SK-N-MC (cell line): ENCODE data around the gene PDZD2.
A peak's percentile ranks its signal among the peaks of the same experiment; 100 is the strongest.
"Not testable (repeated sequence)": the region's sequence is repeated elsewhere in the genome, so short reads cannot be mapped to it uniquely, and the experiment has no call there.

Source experiments
- DNase-seq: peaks from one replicate; pipeline ENCODE4 v3.0.0-alpha.2; 2011; ENCODE audit warnings: low read depth, low spot score
- H3K27ac ChIP-seq: fragments of 200-600 bp; sonication (generic); 2 replicates; pipeline ENCODE4 v1.5.1; 2016; ENCODE audit warnings: mixed run types
- H3K36me3 ChIP-seq: fragments of 200-600 bp; sonication (generic); 2 replicates; pipeline ENCODE4 v1.6.1; 2017; ENCODE audit warnings: antibody characterized with exemption, low read length, mixed read lengths; ENCODE audit not compliant: insufficient read depth
- H3K4me3 ChIP-seq: fragments of 200-600 bp; sonication (generic); 2 replicates; pipeline ENCODE4 v1.5.1; 2016
- H3K9ac ChIP-seq: fragments of 200-600 bp; sonication (generic); 2 replicates; pipeline ENCODE4 v1.8.0; 2017; ENCODE audit warnings: mixed run types, mixed read lengths; ENCODE audit not compliant: insufficient read length
- H3K9me3 ChIP-seq: fragments of 200-600 bp; sonication (generic); 2 replicates; pipeline ENCODE4 v1.6.1; 2017; ENCODE audit warnings: low read depth, mild to moderate bottlenecking, antibody characterized with exemption, low read length, moderate library complexity, mixed read lengths
- EZH2 ChIP-seq: fragments of 200-600 bp; sonication (generic); IDR thresholded peaks from one replicate; pipeline ENCODE4 v1.6.1; 2017; ENCODE audit warnings: antibody characterized with exemption
- FOXP2 ChIP-seq: optimal IDR thresholded peaks from 2 replicates; pipeline ENCODE3; 2011; ENCODE audit warnings: mild to moderate bottlenecking, moderate library complexity; ENCODE audit not compliant: insufficient read depth; ENCODE audit errors: extremely low read length, control extremely low read depth
- POLR2AphosphoS5 ChIP-seq: IDR thresholded peaks from 2 replicates; pipeline ENCODE4 v1.6.1; 2012; ENCODE audit warnings: mild to moderate bottlenecking, low read depth, low read length, borderline replicate concordance

PDZD2 gene

GRCh38 chr5:31688515-31689092 is 49.7 kb downstream of the PDZD2 start:
- Histone ChIP-seq H3K4me3 (no peak overlapping the region), H3K36me3 (no peaks in the 10 kb centered on the region), H3K9ac (no peak overlapping the region), H3K9me3 (no peaks in the 10 kb centered on the region), H3K27ac (no peak overlapping the region)
- no peak for DNase-seq
- TF ChIP-seq FOXP2 (no peak), POLR2AphosphoS5 (no peak), EZH2 (no peak)

GRCh38 chr5:31691408-31691807 is 52.5 kb downstream of the PDZD2 start:
- H3K4me3 ChIP-seq, H3K27ac ChIP-seq, DNase-seq, H3K9ac ChIP-seq, H3K36me3 ChIP-seq, H3K9me3 ChIP-seq: not testable (repeated sequence)

- DNase-seq: no peak
- no peak overlapping the region for H3K27ac ChIP-seq
- H3K36me3 ChIP-seq: no peaks in the 10 kb centered on the region
- no peak overlapping the region for H3K4me3 ChIP-seq
- H3K9me3 ChIP-seq: no peaks in the 10 kb centered on the region
- TF ChIP-seq FOXP2 (no peak), EZH2 (no peak), POLR2AphosphoS5 (no peak)
- no peak overlapping the region for H3K9ac ChIP-seq
Observed at GRCh38 chr5:31692561-31693221, 53.8 kb downstream of the PDZD2 start.

- no peaks in the 10 kb centered on the region for H3K36me3 ChIP-seq
- H3K27ac ChIP-seq: no peak overlapping the region
- H3K9me3 ChIP-seq: no peaks in the 10 kb centered on the region
- TF ChIP-seq POLR2AphosphoS5 (no peak), EZH2 (no peak), FOXP2 (no peak)
- H3K4me3 ChIP-seq: no peak overlapping the region
- no peak overlapping the region for H3K9ac ChIP-seq
- no peak for DNase-seq
Observed at GRCh38 chr5:31698673-31699072, 59.7 kb downstream of the PDZD2 start.

- peak; percentile 39 for TF ChIP-seq FOXP2
- no peak for TF ChIP-seq EZH2
- DNase-seq: no peak
- H3K27ac ChIP-seq: peak overlapping the region; percentile 85
- peak overlapping the region; percentile 51 for H3K9ac ChIP-seq
- no peaks in the 10 kb centered on the region for H3K36me3 ChIP-seq
- H3K4me3 ChIP-seq: no peak overlapping the region
- H3K9me3 ChIP-seq: no peaks in the 10 kb centered on the region
Observed at GRCh38 chr5:31701642-31702299, 62.8 kb downstream of the PDZD2 start.

GRCh38 chr5:31702712-31703111 is 63.8 kb downstream of the PDZD2 start:
- no peaks in the 10 kb centered on the region for H3K9me3 ChIP-seq
- no peak for DNase-seq
- peak overlapping the region; percentile 20; the same call in 1 of the 2 replicates for H3K4me3 ChIP-seq
- peak overlapping the region; percentile 51 for H3K9ac ChIP-seq
- peak; percentile 99 for TF ChIP-seq FOXP2
- no peak for TF ChIP-seq EZH2
- peak overlapping the region; percentile 85 for H3K27ac ChIP-seq
- H3K36me3 ChIP-seq: no peaks in the 10 kb centered on the region

GRCh38 chr5:31703757-31704156 is 64.8 kb downstream of the PDZD2 start:
- no peak for TF ChIP-seq FOXP2
- no peak for TF ChIP-seq POLR2AphosphoS5
- no peak for TF ChIP-seq EZH2
- Histone ChIP-seq H3K9ac (no peak overlapping the region), H3K27ac (no peak overlapping the region), H3K9me3 (no peaks in the 10 kb centered on the region), H3K36me3 (no peaks in the 10 kb centered on the region), H3K4me3 (no peak overlapping the region)
- DNase-seq: no peak

- no peak for DNase-seq
- H3K36me3 ChIP-seq: no peaks in the 10 kb centered on the region
- no peak overlapping the region for H3K9ac ChIP-seq
- no peaks in the 10 kb centered on the region for H3K9me3 ChIP-seq
- TF ChIP-seq EZH2: no peak
- no peak for TF ChIP-seq FOXP2
- TF ChIP-seq POLR2AphosphoS5: no peak
- no peak overlapping the region for H3K27ac ChIP-seq
- H3K4me3 ChIP-seq: no peak overlapping the region
Observed at GRCh38 chr5:31706186-31706585, 67.3 kb downstream of the PDZD2 start.
